ENCODE results near the gene MED15.

DNA sequence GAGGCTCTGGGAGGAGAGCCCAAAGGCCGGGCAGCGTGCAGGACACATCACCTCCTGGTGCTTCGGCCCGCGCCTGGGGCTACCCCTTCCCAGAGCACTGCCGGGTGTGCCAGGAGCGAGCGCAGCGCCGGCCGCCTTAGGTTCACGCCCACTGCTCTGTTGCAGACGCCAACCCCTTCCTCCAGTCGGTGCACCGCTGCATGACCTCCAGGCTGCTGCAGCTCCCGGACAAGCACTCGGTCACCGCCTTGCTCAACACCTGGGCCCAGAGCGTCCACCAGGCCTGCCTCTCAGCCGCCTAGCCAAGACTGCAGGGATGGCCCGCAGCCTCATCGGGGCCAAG lies 79.0 kb downstream of the MED15 start:
- TF ChIP-seq, protein P1, sequence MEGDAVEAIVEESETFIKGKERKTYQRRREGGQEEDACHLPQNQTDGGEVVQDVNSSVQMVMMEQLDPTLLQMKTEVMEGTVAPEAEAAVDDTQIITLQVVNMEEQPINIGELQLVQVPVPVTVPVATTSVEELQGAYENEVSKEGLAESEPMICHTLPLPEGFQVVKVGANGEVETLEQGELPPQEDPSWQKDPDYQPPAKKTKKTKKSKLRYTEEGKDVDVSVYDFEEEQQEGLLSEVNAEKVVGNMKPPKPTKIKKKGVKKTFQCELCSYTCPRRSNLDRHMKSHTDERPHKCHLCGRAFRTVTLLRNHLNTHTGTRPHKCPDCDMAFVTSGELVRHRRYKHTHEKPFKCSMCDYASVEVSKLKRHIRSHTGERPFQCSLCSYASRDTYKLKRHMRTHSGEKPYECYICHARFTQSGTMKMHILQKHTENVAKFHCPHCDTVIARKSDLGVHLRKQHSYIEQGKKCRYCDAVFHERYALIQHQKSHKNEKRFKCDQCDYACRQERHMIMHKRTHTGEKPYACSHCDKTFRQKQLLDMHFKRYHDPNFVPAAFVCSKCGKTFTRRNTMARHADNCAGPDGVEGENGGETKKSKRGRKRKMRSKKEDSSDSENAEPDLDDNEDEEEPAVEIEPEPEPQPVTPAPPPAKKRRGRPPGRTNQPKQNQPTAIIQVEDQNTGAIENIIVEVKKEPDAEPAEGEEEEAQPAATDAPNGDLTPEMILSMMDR (IDR thresholded peaks at IDR 0.05), result no peak
- no peak for TF ChIP-seq RNF2 (IDR thresholded peaks at IDR 0.05; ENCODE audit: borderline replicate concordance, low read depth)

All from A549 (cell line).